CD4-positive, alpha-beta T cell treated with Interleukin-10 for 1 hour (primary cell): Measurements from ENCODE around the gene HOGA1.

Experiments used
- DNase-seq: peaks from one replicate; pipeline ENCODE4 v3.0.0-alpha.2; 2020

HOGA1 gene

DNA sequence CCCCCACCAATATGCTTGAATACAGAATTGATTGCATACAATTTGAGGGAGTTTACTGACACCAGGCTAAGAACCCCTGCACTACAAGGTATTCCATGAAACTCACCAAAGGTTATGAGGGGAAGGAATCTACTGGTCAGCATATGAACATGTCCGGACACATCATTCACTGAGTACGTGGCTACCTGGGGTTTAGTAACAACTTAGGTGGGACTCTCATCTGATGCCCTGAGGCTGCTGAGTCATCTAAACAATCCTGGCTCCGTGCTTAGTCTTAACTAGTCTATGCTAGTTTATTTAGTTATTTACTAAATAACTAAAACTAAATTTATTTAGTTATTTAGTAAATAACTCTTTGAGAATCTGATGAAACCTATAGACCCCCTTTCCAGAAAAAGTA is 67.6 kb downstream of the HOGA1 start:
- DNase-seq: no peak

- DNase-seq: no peak
These were observed 72.6 kb downstream of the HOGA1 start for GRCh38 chr10:97656777-97657176.

DNA sequence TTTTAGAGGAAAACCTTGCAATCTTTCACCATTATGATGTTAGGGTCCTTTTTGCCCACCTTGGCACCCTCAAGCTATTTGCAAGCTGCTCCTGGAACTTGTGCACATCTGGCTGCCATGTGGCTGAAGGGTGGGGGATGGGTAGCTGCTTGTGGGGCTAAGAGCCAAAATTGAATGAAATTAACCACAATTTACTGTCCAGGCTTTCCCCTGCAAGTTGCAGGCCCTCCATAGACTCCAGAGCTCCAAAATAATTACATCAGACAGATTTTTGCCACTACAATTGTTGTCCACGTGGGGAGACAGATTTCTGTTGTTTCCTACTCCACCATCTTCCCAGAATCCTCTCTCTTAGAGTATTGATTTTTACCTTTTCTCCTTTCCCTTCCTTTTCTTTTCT is 75.4 kb downstream of the HOGA1 start:
- no peak for DNase-seq
